Epithelial cell of proximal tubule (primary cell): ENCODE data around the gene LIFR. TPM values are rescaled to one million over a fixed set of nuclear protein-coding genes. Genes with fewer than 3 reads are reported as not detected.
"Not testable (repeated sequence)": the region's sequence is repeated elsewhere in the genome, so short reads cannot be mapped to it uniquely, and the experiment has no call there.

ENCODE experiments used
- DNase-seq: peaks from one replicate; pipeline ENCODE4 v3.0.0-alpha.2; 2011; ENCODE audit warnings: low read depth
- H3K4me3 ChIP-seq: 2 replicates; pipeline ENCODE4 v1.5.1; 2011; ENCODE audit warnings: low read depth, mild to moderate bottlenecking, low read length
- CTCF ChIP-seq: conservative IDR thresholded peaks from 2 replicates; pipeline ENCODE4 v1.5.1; 2012; ENCODE audit warnings: low read depth, mild to moderate bottlenecking, low read length
- total RNA-seq: library from RNA; depleted of rRNA; stranded (reverse); fragments of >200 nt; gene quantifications from 2 replicates; pipeline ENCODE4 v1.2.3, GENCODE V29; 2015

Gene LIFR
- total RNA-seq, 1 donor from 2014 or later, result 17.1 TPM

GRCh38 chr5:38527475-38527874, 29.0 kb downstream of the LIFR start:
- no peak for DNase-seq
- no peak overlapping the region for H3K4me3 ChIP-seq
- no peak for TF ChIP-seq CTCF

- H3K4me3 ChIP-seq, result no peak overlapping the region
- no peak for DNase-seq
- no peak for TF ChIP-seq CTCF
Measured at GRCh38 chr5:38524022-38524421, 32.4 kb downstream of the LIFR start.

GRCh38 chr5:38519476-38519875, 37.0 kb downstream of the LIFR start:
- DNase-seq, result no peak
- no peak overlapping the region for H3K4me3 ChIP-seq
- no peak for TF ChIP-seq CTCF

GRCh38 chr5:38518341-38518740, 38.1 kb downstream of the LIFR start:
- no peak for TF ChIP-seq CTCF
- DNase-seq, result no peak
- no peak overlapping the region for H3K4me3 ChIP-seq

- DNase-seq, H3K4me3 ChIP-seq: not testable (repeated sequence)
Measured at GRCh38 chr5:38516649-38517048, 39.8 kb downstream of the LIFR start.

GRCh38 chr5:38515646-38516045, 40.8 kb downstream of the LIFR start:
- no peak for DNase-seq

GRCh38 chr5:38515092-38515491, 41.4 kb downstream of the LIFR start:
- no peak for DNase-seq
- TF ChIP-seq CTCF, result no peak
- H3K4me3 ChIP-seq, result no peak overlapping the region

More at GRCh38 chr5:38515646-38516045, 40.8 kb downstream of the LIFR start:
- peak; percentile 73 for TF ChIP-seq CTCF
- no peak overlapping the region for H3K4me3 ChIP-seq

GRCh38 chr5:38509185-38509584, 47.3 kb downstream of the LIFR start:
- H3K4me3 ChIP-seq, result no peak overlapping the region
- no peak for DNase-seq
- no peak for TF ChIP-seq CTCF
